Endothelial cell of umbilical vein (primary cell): ENCODE measurements around the gene RTF2. TPM values are rescaled to one million over a fixed set of nuclear protein-coding genes. Genes with fewer than 3 reads are reported as not detected.

Source experiments
- BruUV-seq: library from RNA; stranded (reverse); fragments of 400-500 nt; replicated peaks from 2 replicates; lab custom pipeline; 2021; lab: Mats Ljungman, UMichigan
- CTCF ChIA-PET: fragments of 300-600, 350-600 bp; sonication (Branson Sonifier 250); formaldehyde crosslinking; loops from one replicate; lab custom pipeline; 2021; ENCODE audit warnings: antibody characterized with exemption, inconsistent platforms; lab: Charles Lee
- POLR2A ChIA-PET: fragments of 300-600, 350-600 bp; sonication (Branson Sonifier 250); formaldehyde crosslinking; loops from one replicate; lab custom pipeline; 2021; ENCODE audit warnings: antibody characterized with exemption, inconsistent platforms; lab: Charles Lee
- DNase-seq: peaks from one replicate; pipeline ENCODE4 v3.0.0-alpha.2; 2011; ENCODE audit warnings: low read depth, low spot score
- FAIRE-seq: peaks from 2 replicates; lab custom pipeline; 2011; peaks lifted over from hg19 to GRCh38; lab: Jason Lieb, UNC
- H2AFZ ChIP-seq: 2 replicates; pipeline ENCODE4 v1.6.0; 2012; ENCODE audit warnings: low read depth, low read length, control low read depth, inconsistent platforms
- H3K27ac ChIP-seq: 2 replicates; pipeline ENCODE4 v1.5.1; 2011; ENCODE audit warnings: low read depth, mild to moderate bottlenecking, control low read depth, low read length, moderate library complexity; ENCODE audit not compliant: insufficient read depth
- H3K27me3 ChIP-seq, 2 experiments: 2 replicates each; pipeline versions ENCODE4 v1.6.0 to v1.6.1; 2011; ENCODE audit warnings: low read length in 2 of 2, mixed read lengths in 1 of 2; ENCODE audit not compliant: control insufficient read depth in 2 of 2, insufficient read depth in 2 of 2
- H3K36me3 ChIP-seq, 2 experiments: 2 replicates in 1 of 2; 3 replicates in 1 of 2; pipeline ENCODE4 v1.5.1; 2011; ENCODE audit warnings: low read length in 2 of 2, mild to moderate bottlenecking in 1 of 2, moderate library complexity in 1 of 2; ENCODE audit not compliant: control insufficient read depth in 2 of 2, insufficient read depth in 2 of 2; ENCODE audit errors: extremely low read depth in 1 of 2
- H3K4me1 ChIP-seq: 3 replicates; pipeline ENCODE4 v1.5.1; 2011; ENCODE audit warnings: mild to moderate bottlenecking, low read length; ENCODE audit not compliant: control insufficient read depth, insufficient read depth; ENCODE audit errors: extremely low read depth
- H3K4me2 ChIP-seq: 2 replicates; pipeline ENCODE4 v1.6.1; 2011; ENCODE audit warnings: low read length, control low read depth, mixed read lengths; ENCODE audit not compliant: insufficient read depth
- H3K4me3 ChIP-seq, 3 experiments: fragments of 200-600 bp in 1 of 3; sonication (generic), shearing (Covaris generic) in 1 of 3; replicated peaks in 1 of 3; 2 replicates each; pipeline ENCODE4 v1.5.1; 2011 to 2016; ENCODE audit warnings: control low read depth in 3 of 3, low read length in 3 of 3, mild to moderate bottlenecking in 2 of 3, inconsistent platforms in 1 of 3, low read depth in 1 of 3, moderate library complexity in 1 of 3; ENCODE audit not compliant: insufficient read depth in 1 of 3
- H3K79me2 ChIP-seq: 2 replicates; pipeline ENCODE4 v1.6.0; 2012; ENCODE audit warnings: low read length, inconsistent platforms; ENCODE audit not compliant: control insufficient read depth, insufficient read depth
- H3K9ac ChIP-seq: replicated peaks from 2 replicates; pipeline ENCODE3; 2011; ENCODE audit warnings: low read length, control low read depth; ENCODE audit not compliant: insufficient read depth; ENCODE audit errors: extremely low read depth
- H3K9me1 ChIP-seq: replicated peaks from 3 replicates; pipeline ENCODE4 v1.6.0; 2011; ENCODE audit warnings: mild to moderate bottlenecking, low read length; ENCODE audit not compliant: control insufficient read depth, insufficient read depth; ENCODE audit errors: extremely low read depth
- H3K9me3 ChIP-seq: replicated peaks from 2 replicates; pipeline ENCODE4 v1.5.1; 2012; ENCODE audit warnings: low read length, inconsistent platforms; ENCODE audit not compliant: control insufficient read depth, insufficient read depth
- H4K20me1 ChIP-seq: replicated peaks from 2 replicates; pipeline ENCODE3; 2011; ENCODE audit warnings: mild to moderate bottlenecking, low read length; ENCODE audit not compliant: control insufficient read depth, insufficient read depth; ENCODE audit errors: extremely low read depth
- CTCF ChIP-seq, 2 donors: IDR thresholded peaks; 1 replicate in 1 of 2; 2 replicates in 1 of 2; pipeline ENCODE4 v1.5.1; 2011; ENCODE audit warnings: low read length in 2 of 2, mild to moderate bottlenecking in 2 of 2, moderate library complexity in 2 of 2, control low read depth in 1 of 2, inconsistent platforms in 1 of 2, low read depth in 1 of 2; ENCODE audit not compliant: insufficient read depth in 1 of 2; ENCODE audit errors: extremely low read depth in 1 of 2
- EZH2 ChIP-seq: IDR thresholded peaks from 2 replicates; pipeline ENCODE4 v1.6.1; 2012; ENCODE audit warnings: borderline replicate concordance, low read depth, mild to moderate bottlenecking, moderate library complexity, low read length, inconsistent platforms; ENCODE audit not compliant: severe bottlenecking
- FOS ChIP-seq: IDR thresholded peaks from 2 replicates; pipeline ENCODE4 v1.6.1; 2011; ENCODE audit warnings: mild to moderate bottlenecking, low read length, moderate library complexity, borderline replicate concordance; ENCODE audit not compliant: insufficient read depth
- GATA2 ChIP-seq: IDR thresholded peaks from 2 replicates; pipeline ENCODE4 v1.7.0; 2011; ENCODE audit warnings: low read depth, mild to moderate bottlenecking, moderate library complexity, mixed read lengths, low read length; ENCODE audit not compliant: insufficient read length, insufficient read depth
- JUN ChIP-seq: IDR thresholded peaks from 2 replicates; pipeline ENCODE4 v1.6.1; 2011; ENCODE audit warnings: borderline replicate concordance, low read depth; ENCODE audit not compliant: insufficient read length, insufficient read depth
- MAX ChIP-seq: IDR thresholded peaks from 2 replicates; pipeline ENCODE4 v1.6.1; 2011; ENCODE audit not compliant: insufficient read depth, insufficient read length
- MYC ChIP-seq: IDR thresholded peaks from one replicate; pipeline ENCODE4 v1.6.1; 2011; ENCODE audit warnings: mild to moderate bottlenecking, low read depth, low read length
- POLR2A ChIP-seq: IDR thresholded peaks from 2 replicates; pipeline ENCODE4 v1.6.1; 2012; ENCODE audit warnings: low read depth, mild to moderate bottlenecking, control low read depth, low read length
- POLR2AphosphoS5 ChIP-seq: IDR thresholded peaks from 2 replicates; pipeline ENCODE4 v1.6.1; 2012; ENCODE audit warnings: low read depth, mild to moderate bottlenecking, control low read depth, low read length, moderate library complexity; ENCODE audit not compliant: insufficient read depth
- dilution Hi-C: fragments of 300-500 bp; cut with MboI; formaldehyde crosslinking; loops from one replicate; pipeline ENCODE4 v1.15.0; 2019; ENCODE audit warnings: low sequenced_read_pairs; ENCODE audit not compliant: extremely low pct_ligation_motif_present
- intact Hi-C: fragments of 100-400 bp; cut with micrococcal nuclease; formaldehyde crosslinking; loops from one replicate; pipeline ENCODE4 v1.10.0; 2022
- polyA plus RNA-seq, 4 experiments: library from polyadenylated mRNA; depleted of rRNA in 3 of 4; stranded (reverse) in 3 of 4; unstranded in 1 of 4; fragments of >200 nt; gene quantifications; 2 replicates each; pipeline versions ENCODE4 v1.2.1 to v1.2.3, GENCODE V29; 2011 to 2012; ENCODE audit warnings: missing spikeins in 1 of 4
- total RNA-seq: library from RNA; stranded (reverse); gene quantifications from 2 replicates; pipeline ENCODE4 v1.2.3, GENCODE V29; 2021

RTF2 gene
- total and polyA plus RNA-seq, 2 donors (not counting 3 experiments of a cell fraction or from before 2014, with no cell fraction given) = 68.8 to 84.7 TPM

GRCh38 chr20:56517211-56517610, 48.8 kb downstream of the RTF2 start:
- H3K9ac ChIP-seq = no peak overlapping the region
- H3K9me1 ChIP-seq = no peaks in the 10 kb centered on the region
- no peaks in the 10 kb centered on the region for H3K79me2 ChIP-seq
- no peak overlapping the region for H3K27ac ChIP-seq
- FAIRE-seq (no peak), DNase-seq (no peak)
- no peaks in the 10 kb centered on the region for H3K9me3 ChIP-seq
- peaks cover 11 to 39% of the 10 kb centered on the region in 2 experiments for H3K36me3 ChIP-seq
- CTCF ChIA-PET = interaction anchor here (1.6 kb wide), 1 partner anchor 8 kb away, joined by 4 read pairs; the partner anchor contains the start of gene FAM209A
- TF ChIP-seq EZH2 (no peak), MAX (no peak)
- H3K4me1 ChIP-seq = no peaks in the 10 kb centered on the region
- no peaks in the 10 kb centered on the region for H3K27me3 ChIP-seq
- BruUV-seq = no TSS peak
- no peaks in the 10 kb centered on the region for H4K20me1 ChIP-seq
- intact Hi-C loops = no loop called here
- POLR2A ChIA-PET = no interaction called here
- dilution Hi-C loops = no loop called here
- H3K4me3 ChIP-seq = no peak overlapping the region
- no peak overlapping the region for H2AFZ ChIP-seq
- no peak overlapping the region for H3K4me2 ChIP-seq

- H3K4me2 ChIP-seq = no peak overlapping the region
- dilution Hi-C loops = no loop called here
- H3K4me1 ChIP-seq = no peaks in the 10 kb centered on the region
Measured at GRCh38 chr20:56517641-56518040, 49.2 kb downstream of the RTF2 start.

More at GRCh38 chr20:56517641-56518040, 49.2 kb downstream of the RTF2 start:
- ChIA-PET CTCF (no interaction called here), POLR2A (no interaction called here)
- no peak overlapping the region for H3K4me3 ChIP-seq
- intact Hi-C loops = no loop called here
- H3K36me3 ChIP-seq = peaks cover 11 to 39% of the 10 kb centered on the region in 2 experiments
- H4K20me1 ChIP-seq = no peaks in the 10 kb centered on the region
- FAIRE-seq = no peak
- no peaks in the 10 kb centered on the region for H3K9me3 ChIP-seq
- no peaks in the 10 kb centered on the region for H3K27me3 ChIP-seq
- no peak overlapping the region for H3K9ac ChIP-seq
- no peak overlapping the region for H2AFZ ChIP-seq
- no peaks in the 10 kb centered on the region for H3K79me2 ChIP-seq
- BruUV-seq = no TSS peak
- no peak overlapping the region for H3K27ac ChIP-seq
- DNase-seq = no peak
- no peaks in the 10 kb centered on the region for H3K9me1 ChIP-seq
- TF ChIP-seq EZH2 (no peak), FOS (no peak), MYC (no peak), JUN (no peak), CTCF (IDR thresholded peaks at IDR 0.05; ENCODE audit: extremely low read depth in 1 of 2, insufficient read depth in 1 of 2, low read depth in 1 of 2, low read length in 2 of 2) (no peak), POLR2A (no peak), GATA2 (no peak), MAX (no peak), POLR2AphosphoS5 (no peak)
